ENCODE data around the gene ERGIC1. TPM values are rescaled to one million over a fixed set of nuclear protein-coding genes. Genes with fewer than 3 reads are reported as not detected.

ERGIC1 gene
- total and polyA plus RNA-seq, 2 of the 8 experiments (the other 6 are each of a cell fraction or from before 2014, with no cell fraction given) = 95.3 to 106 TPM

DNA sequence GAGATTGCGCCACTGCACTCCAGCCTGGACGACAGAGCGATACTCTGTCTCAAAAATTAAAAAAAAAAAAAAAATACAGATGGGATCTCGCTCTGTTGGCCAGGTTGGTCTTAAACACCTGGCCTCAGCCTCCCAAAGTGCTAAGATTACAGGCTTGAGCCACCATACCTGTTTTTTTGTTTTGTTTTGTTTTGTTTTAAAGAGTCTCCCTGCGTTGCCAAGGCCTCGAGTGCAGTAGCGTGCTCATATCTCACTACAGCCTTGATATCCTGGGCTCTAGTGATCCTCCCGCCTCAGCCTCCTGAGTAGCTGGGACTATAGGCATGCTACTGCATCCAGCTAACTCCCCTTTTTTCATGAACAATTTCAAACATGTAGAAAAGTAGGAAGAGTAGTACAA lies 156.7 kb downstream of the ERGIC1 start (continued):
- TF ChIP-seq, protein P1, sequence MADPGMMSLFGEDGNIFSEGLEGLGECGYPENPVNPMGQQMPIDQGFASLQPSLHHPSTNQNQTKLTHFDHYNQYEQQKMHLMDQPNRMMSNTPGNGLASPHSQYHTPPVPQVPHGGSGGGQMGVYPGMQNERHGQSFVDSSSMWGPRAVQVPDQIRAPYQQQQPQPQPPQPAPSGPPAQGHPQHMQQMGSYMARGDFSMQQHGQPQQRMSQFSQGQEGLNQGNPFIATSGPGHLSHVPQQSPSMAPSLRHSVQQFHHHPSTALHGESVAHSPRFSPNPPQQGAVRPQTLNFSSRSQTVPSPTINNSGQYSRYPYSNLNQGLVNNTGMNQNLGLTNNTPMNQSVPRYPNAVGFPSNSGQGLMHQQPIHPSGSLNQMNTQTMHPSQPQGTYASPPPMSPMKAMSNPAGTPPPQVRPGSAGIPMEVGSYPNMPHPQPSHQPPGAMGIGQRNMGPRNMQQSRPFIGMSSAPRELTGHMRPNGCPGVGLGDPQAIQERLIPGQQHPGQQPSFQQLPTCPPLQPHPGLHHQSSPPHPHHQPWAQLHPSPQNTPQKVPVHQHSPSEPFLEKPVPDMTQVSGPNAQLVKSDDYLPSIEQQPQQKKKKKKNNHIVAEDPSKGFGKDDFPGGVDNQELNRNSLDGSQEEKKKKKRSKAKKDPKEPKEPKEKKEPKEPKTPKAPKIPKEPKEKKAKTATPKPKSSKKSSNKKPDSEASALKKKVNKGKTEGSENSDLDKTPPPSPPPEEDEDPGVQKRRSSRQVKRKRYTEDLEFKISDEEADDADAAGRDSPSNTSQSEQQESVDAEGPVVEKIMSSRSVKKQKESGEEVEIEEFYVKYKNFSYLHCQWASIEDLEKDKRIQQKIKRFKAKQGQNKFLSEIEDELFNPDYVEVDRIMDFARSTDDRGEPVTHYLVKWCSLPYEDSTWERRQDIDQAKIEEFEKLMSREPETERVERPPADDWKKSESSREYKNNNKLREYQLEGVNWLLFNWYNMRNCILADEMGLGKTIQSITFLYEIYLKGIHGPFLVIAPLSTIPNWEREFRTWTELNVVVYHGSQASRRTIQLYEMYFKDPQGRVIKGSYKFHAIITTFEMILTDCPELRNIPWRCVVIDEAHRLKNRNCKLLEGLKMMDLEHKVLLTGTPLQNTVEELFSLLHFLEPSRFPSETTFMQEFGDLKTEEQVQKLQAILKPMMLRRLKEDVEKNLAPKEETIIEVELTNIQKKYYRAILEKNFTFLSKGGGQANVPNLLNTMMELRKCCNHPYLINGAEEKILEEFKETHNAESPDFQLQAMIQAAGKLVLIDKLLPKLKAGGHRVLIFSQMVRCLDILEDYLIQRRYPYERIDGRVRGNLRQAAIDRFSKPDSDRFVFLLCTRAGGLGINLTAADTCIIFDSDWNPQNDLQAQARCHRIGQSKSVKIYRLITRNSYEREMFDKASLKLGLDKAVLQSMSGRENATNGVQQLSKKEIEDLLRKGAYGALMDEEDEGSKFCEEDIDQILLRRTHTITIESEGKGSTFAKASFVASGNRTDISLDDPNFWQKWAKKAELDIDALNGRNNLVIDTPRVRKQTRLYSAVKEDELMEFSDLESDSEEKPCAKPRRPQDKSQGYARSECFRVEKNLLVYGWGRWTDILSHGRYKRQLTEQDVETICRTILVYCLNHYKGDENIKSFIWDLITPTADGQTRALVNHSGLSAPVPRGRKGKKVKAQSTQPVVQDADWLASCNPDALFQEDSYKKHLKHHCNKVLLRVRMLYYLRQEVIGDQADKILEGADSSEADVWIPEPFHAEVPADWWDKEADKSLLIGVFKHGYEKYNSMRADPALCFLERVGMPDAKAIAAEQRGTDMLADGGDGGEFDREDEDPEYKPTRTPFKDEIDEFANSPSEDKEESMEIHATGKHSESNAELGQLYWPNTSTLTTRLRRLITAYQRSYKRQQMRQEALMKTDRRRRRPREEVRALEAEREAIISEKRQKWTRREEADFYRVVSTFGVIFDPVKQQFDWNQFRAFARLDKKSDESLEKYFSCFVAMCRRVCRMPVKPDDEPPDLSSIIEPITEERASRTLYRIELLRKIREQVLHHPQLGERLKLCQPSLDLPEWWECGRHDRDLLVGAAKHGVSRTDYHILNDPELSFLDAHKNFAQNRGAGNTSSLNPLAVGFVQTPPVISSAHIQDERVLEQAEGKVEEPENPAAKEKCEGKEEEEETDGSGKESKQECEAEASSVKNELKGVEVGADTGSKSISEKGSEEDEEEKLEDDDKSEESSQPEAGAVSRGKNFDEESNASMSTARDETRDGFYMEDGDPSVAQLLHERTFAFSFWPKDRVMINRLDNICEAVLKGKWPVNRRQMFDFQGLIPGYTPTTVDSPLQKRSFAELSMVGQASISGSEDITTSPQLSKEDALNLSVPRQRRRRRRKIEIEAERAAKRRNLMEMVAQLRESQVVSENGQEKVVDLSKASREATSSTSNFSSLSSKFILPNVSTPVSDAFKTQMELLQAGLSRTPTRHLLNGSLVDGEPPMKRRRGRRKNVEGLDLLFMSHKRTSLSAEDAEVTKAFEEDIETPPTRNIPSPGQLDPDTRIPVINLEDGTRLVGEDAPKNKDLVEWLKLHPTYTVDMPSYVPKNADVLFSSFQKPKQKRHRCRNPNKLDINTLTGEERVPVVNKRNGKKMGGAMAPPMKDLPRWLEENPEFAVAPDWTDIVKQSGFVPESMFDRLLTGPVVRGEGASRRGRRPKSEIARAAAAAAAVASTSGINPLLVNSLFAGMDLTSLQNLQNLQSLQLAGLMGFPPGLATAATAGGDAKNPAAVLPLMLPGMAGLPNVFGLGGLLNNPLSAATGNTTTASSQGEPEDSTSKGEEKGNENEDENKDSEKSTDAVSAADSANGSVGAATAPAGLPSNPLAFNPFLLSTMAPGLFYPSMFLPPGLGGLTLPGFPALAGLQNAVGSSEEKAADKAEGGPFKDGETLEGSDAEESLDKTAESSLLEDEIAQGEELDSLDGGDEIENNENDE (IDR thresholded peaks at IDR 0.05; ENCODE audit: insufficient replicate concordance, low read length) = no peak
- TF ChIP-seq CBX8 (IDR thresholded peaks at IDR 0.05; ENCODE audit: borderline replicate concordance, low read depth, low read length) = no peak
- no peak for TF ChIP-seq POLR2A (IDR thresholded peaks at IDR 0.05; ENCODE audit: control extremely low read depth in 1 of 2, low read depth in 2 of 2, low read length in 2 of 2)
- TF ChIP-seq TEAD4 (IDR thresholded peaks at IDR 0.05; ENCODE audit: low read depth, low read length) = no peak
- no peak for TF ChIP-seq SP1 (IDR thresholded peaks at IDR 0.05; ENCODE audit: low read depth, low read length)
- no peak for TF ChIP-seq BCL11A (IDR thresholded peaks at IDR 0.05; ENCODE audit: low read depth in 2 of 2, low read length in 2 of 2)
- TF ChIP-seq, protein P2, sequence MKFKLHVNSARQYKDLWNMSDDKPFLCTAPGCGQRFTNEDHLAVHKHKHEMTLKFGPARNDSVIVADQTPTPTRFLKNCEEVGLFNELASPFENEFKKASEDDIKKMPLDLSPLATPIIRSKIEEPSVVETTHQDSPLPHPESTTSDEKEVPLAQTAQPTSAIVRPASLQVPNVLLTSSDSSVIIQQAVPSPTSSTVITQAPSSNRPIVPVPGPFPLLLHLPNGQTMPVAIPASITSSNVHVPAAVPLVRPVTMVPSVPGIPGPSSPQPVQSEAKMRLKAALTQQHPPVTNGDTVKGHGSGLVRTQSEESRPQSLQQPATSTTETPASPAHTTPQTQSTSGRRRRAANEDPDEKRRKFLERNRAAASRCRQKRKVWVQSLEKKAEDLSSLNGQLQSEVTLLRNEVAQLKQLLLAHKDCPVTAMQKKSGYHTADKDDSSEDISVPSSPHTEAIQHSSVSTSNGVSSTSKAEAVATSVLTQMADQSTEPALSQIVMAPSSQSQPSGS (IDR thresholded peaks at IDR 0.05; ENCODE audit: low read length) = no peak
- TF ChIP-seq KDM4A (IDR thresholded peaks at IDR 0.05; ENCODE audit: low read depth, low read length, severe bottlenecking) = no peak
- TF ChIP-seq JUN (IDR thresholded peaks at IDR 0.05; ENCODE audit: low read depth, low read length) = no peak
- TF ChIP-seq RFX5 (IDR thresholded peaks at IDR 0.05; ENCODE audit: borderline replicate concordance, low read depth, low read length) = no peak
- TF ChIP-seq NRF1 (IDR thresholded peaks at IDR 0.05; ENCODE audit: low read depth, low read length) = no peak
